ENCODE data around the gene POTEI. TPM values are rescaled to one million over a fixed set of nuclear protein-coding genes. Genes with fewer than 3 reads are reported as not detected.
"Not testable (repeated sequence)": the region's sequence is repeated elsewhere in the genome, so short reads cannot be mapped to it uniquely, and the experiment has no call there.

The POTEI gene
- total and polyA plus RNA-seq, 2 donors (not counting 1 experiment from before 2014, with no cell fraction given), result not detected

- ATAC-seq (ENCODE audit: low read depth), result not testable (repeated sequence)
- WGBS (ENCODE audit: insufficient coverage), result no CpG with 5 or more reads among the region's 7 CpGs
These were observed 11.9 kb upstream of the POTEI start, which contains the start of gene CFC1B for GRCh38 chr2:130520992-130521391. Gene CFC1B (plus strand): TSS chr2:130521222. CDS start chr2:130521485, 263 bp downstream.

GRCh38 chr2:130518516-130519106, 9.5 kb upstream of the POTEI start:
- POLR2A ChIA-PET; H3K4me1 ChIP-seq (ENCODE audit: control insufficient read depth in 2 of 2, insufficient read depth in 2 of 2, low read length in 2 of 2); H3K27ac ChIP-seq (ENCODE audit: low read length in 2 of 2); ATAC-seq (ENCODE audit: low read depth); H3K27me3 ChIP-seq (replicated peaks in 1 of 4; ENCODE audit: control extremely low read depth in 1 of 4, control insufficient read depth in 3 of 4, insufficient read depth in 4 of 4, low read length in 3 of 4); H3K4me2 ChIP-seq (replicated peaks; ENCODE audit: low read depth, low read length, poor library complexity, severe bottlenecking); H3K36me3 ChIP-seq (replicated peaks in 1 of 2; ENCODE audit: control extremely low read depth in 1 of 2, control insufficient read depth in 1 of 2, extremely low read depth in 1 of 2, insufficient read depth in 2 of 2, low read length in 1 of 2); H3K27me3 Mint-ChIP-seq; H3K9me3 Mint-ChIP-seq (ENCODE audit: insufficient read depth); H3K4me1 Mint-ChIP-seq; H3K27ac Mint-ChIP-seq; H3K4me3 Mint-ChIP-seq; H3K9ac ChIP-seq (ENCODE audit: low read length); H4K20me1 ChIP-seq (ENCODE audit: control insufficient read depth, insufficient read depth, low read length, poor library complexity, severe bottlenecking); CTCF ChIA-PET; H2AFZ ChIP-seq (ENCODE audit: insufficient read depth, low read depth, low read length, poor library complexity, severe bottlenecking); DNase-seq; H3K9me3 ChIP-seq (ENCODE audit: control extremely low read depth in 1 of 3, control insufficient read depth in 2 of 3, insufficient read depth in 1 of 3, low read length in 2 of 3); H3K4me3 ChIP-seq (ENCODE audit: control extremely low read depth in 1 of 5, extremely low read depth in 1 of 5, insufficient read depth in 1 of 5, low read depth in 2 of 5, low read length in 4 of 5); intact Hi-C loops (cut with micrococcal nuclease); H3K79me2 ChIP-seq (ENCODE audit: control insufficient read depth, insufficient read depth, low read length): not testable (repeated sequence)
- whole genome bisulfite sequencing (ENCODE audit: insufficient coverage), result no CpG with 5 or more reads among the region's 12 CpGs

More at GRCh38 chr2:130520992-130521391, 11.9 kb upstream of the POTEI start, which contains the start of gene CFC1B:
- H3K4me1 Mint-ChIP-seq; H3K4me1 ChIP-seq (ENCODE audit: control insufficient read depth in 2 of 2, insufficient read depth in 2 of 2, low read length in 2 of 2); H3K79me2 ChIP-seq (ENCODE audit: control insufficient read depth, insufficient read depth, low read length); H3K27ac ChIP-seq (ENCODE audit: low read length in 2 of 2); H3K4me3 Mint-ChIP-seq; H3K9me3 ChIP-seq (ENCODE audit: control extremely low read depth in 1 of 3, control insufficient read depth in 2 of 3, insufficient read depth in 1 of 3, low read length in 2 of 3); H3K27ac Mint-ChIP-seq; CTCF ChIA-PET; POLR2A ChIA-PET; H3K9me3 Mint-ChIP-seq (ENCODE audit: insufficient read depth); H3K9ac ChIP-seq (ENCODE audit: low read length); H3K4me2 ChIP-seq (replicated peaks; ENCODE audit: low read depth, low read length, poor library complexity, severe bottlenecking); H4K20me1 ChIP-seq (ENCODE audit: control insufficient read depth, insufficient read depth, low read length, poor library complexity, severe bottlenecking); H3K27me3 ChIP-seq (replicated peaks in 1 of 4; ENCODE audit: control extremely low read depth in 1 of 4, control insufficient read depth in 3 of 4, insufficient read depth in 4 of 4, low read length in 3 of 4); H3K4me3 ChIP-seq (ENCODE audit: control extremely low read depth in 1 of 5, extremely low read depth in 1 of 5, insufficient read depth in 1 of 5, low read depth in 2 of 5, low read length in 4 of 5); H3K27me3 Mint-ChIP-seq; H2AFZ ChIP-seq (ENCODE audit: insufficient read depth, low read depth, low read length, poor library complexity, severe bottlenecking); intact Hi-C loops (cut with micrococcal nuclease); DNase-seq; H3K36me3 ChIP-seq (replicated peaks in 1 of 2; ENCODE audit: control extremely low read depth in 1 of 2, control insufficient read depth in 1 of 2, extremely low read depth in 1 of 2, insufficient read depth in 2 of 2, low read length in 1 of 2): not testable (repeated sequence)

- H3K4me3 Mint-ChIP-seq; H3K9me3 Mint-ChIP-seq (ENCODE audit: insufficient read depth); H3K9me3 ChIP-seq (ENCODE audit: control extremely low read depth in 1 of 3, control insufficient read depth in 2 of 3, insufficient read depth in 1 of 3, low read length in 2 of 3); H3K79me2 ChIP-seq (ENCODE audit: control insufficient read depth, insufficient read depth, low read length); H3K27ac Mint-ChIP-seq; H3K4me1 ChIP-seq (ENCODE audit: control insufficient read depth in 2 of 2, insufficient read depth in 2 of 2, low read length in 2 of 2); H3K4me1 Mint-ChIP-seq; H2AFZ ChIP-seq (ENCODE audit: insufficient read depth, low read depth, low read length, poor library complexity, severe bottlenecking); intact Hi-C loops (cut with micrococcal nuclease); ATAC-seq (ENCODE audit: low read depth); H3K4me2 ChIP-seq (replicated peaks; ENCODE audit: low read depth, low read length, poor library complexity, severe bottlenecking); CTCF ChIA-PET; H4K20me1 ChIP-seq (ENCODE audit: control insufficient read depth, insufficient read depth, low read length, poor library complexity, severe bottlenecking); H3K27me3 ChIP-seq (replicated peaks in 1 of 4; ENCODE audit: control extremely low read depth in 1 of 4, control insufficient read depth in 3 of 4, insufficient read depth in 4 of 4, low read length in 3 of 4); POLR2A ChIA-PET; H3K36me3 ChIP-seq (replicated peaks in 1 of 2; ENCODE audit: control extremely low read depth in 1 of 2, control insufficient read depth in 1 of 2, extremely low read depth in 1 of 2, insufficient read depth in 2 of 2, low read length in 1 of 2); DNase-seq; H3K27me3 Mint-ChIP-seq; H3K27ac ChIP-seq (ENCODE audit: low read length in 2 of 2); H3K9ac ChIP-seq (ENCODE audit: low read length); H3K4me3 ChIP-seq (ENCODE audit: control extremely low read depth in 1 of 5, extremely low read depth in 1 of 5, insufficient read depth in 1 of 5, low read depth in 2 of 5, low read length in 4 of 5): not testable (repeated sequence)
- WGBS (ENCODE audit: insufficient coverage), result no CpG with 5 or more reads among the region's 17 CpGs
These were observed 2.8 kb upstream of the POTEI start for GRCh38 chr2:130511747-130512451.
